HPDE6-E6E7 (cell line): Measurements from ENCODE around the gene LTBR.

Experiments
- DNase-seq: peaks from one replicate; pipeline ENCODE4 v3.0.0; 2011; ENCODE audit warnings: missing footprints; ENCODE audit errors: extremely low spot score

The LTBR gene

GRCh38 chr12:6346942-6347341 lies 37.0 kb upstream of the LTBR start:
- DNase-seq, result no peak

GRCh38 chr12:6347367-6348338 lies 36.3 kb upstream of the LTBR start:
- DNase-seq, result no peak

GRCh38 chr12:6351622-6352021 lies 32.3 kb upstream of the LTBR start:
- DNase-seq, result no peak

GRCh38 chr12:6352193-6353173 lies 31.5 kb upstream of the LTBR start:
- DNase-seq, result no peak

GRCh38 chr12:6354495-6355393 lies 29.2 kb upstream of the LTBR start:
- no peak for DNase-seq

- DNase-seq, result no peak
Measured at GRCh38 chr12:6355491-6356373, 28.2 kb upstream of the LTBR start.

GRCh38 chr12:6356374-6356820 lies 27.6 kb upstream of the LTBR start:
- DNase-seq, result no peak

GRCh38 chr12:6358881-6359280 lies 25.1 kb upstream of the LTBR start:
- DNase-seq, result no peak

GRCh38 chr12:6360080-6360571 lies 23.8 kb upstream of the LTBR start:
- DNase-seq, result no peak

- DNase-seq, result no peak
Measured at GRCh38 chr12:6360578-6361490, 23.1 kb upstream of the LTBR start.

- DNase-seq, result no peak
Measured at GRCh38 chr12:6361834-6362233, 22.1 kb upstream of the LTBR start.

GRCh38 chr12:6362403-6362802 lies 21.6 kb upstream of the LTBR start:
- no peak for DNase-seq

- DNase-seq, result no peak
Measured at GRCh38 chr12:6363010-6363329, 21.0 kb upstream of the LTBR start.

- DNase-seq, result peak; percentile 91
Measured at GRCh38 chr12:6363330-6364043, 20.5 kb upstream of the LTBR start.

GRCh38 chr12:6364044-6364374 lies 20.0 kb upstream of the LTBR start:
- no peak for DNase-seq

- DNase-seq, result no peak
Measured at GRCh38 chr12:6367065-6367968, 16.6 kb upstream of the LTBR start.
